Pancreas (tissue), 10 donors: Measurements from ENCODE around the gene IWS1. TPM values are rescaled to one million over a fixed set of nuclear protein-coding genes. Genes with fewer than 3 reads are reported as not detected.

ENCODE experiments used
- ATAC-seq, 4 donors: fragments of 200-7000 bp; cut with Tn5 transposase; one replicate each; pipeline versions ENCODE4 v1.8.0 to v1.9.1; 2020; ENCODE audit warnings: mild to moderate bottlenecking in 4 of 4, moderate library complexity in 4 of 4
- DNase-seq, 6 donors: peaks; one replicate each; pipeline ENCODE4 v3.0.0-alpha.2; 2020
- FAIRE-seq: peaks from 2 replicates; lab custom pipeline; 2012; peaks lifted over from hg19 to GRCh38; lab: Jason Lieb, UNC
- H3K27ac ChIP-seq, 4 donors: fragments of 200-600 bp; sonication (generic); 1 replicate in 3 of 4; 2 replicates in 1 of 4; pipeline versions ENCODE4 v1.5.0 to v1.8.0; 2020
- H3K27me3 ChIP-seq, 4 donors: fragments of 200-600 bp; one replicate each; pipeline ENCODE4 v1.8.0; 2021
- H3K36me3 ChIP-seq, 3 donors: fragments of 200-600 bp; sonication (generic) in 1 of 3; one replicate each; pipeline versions ENCODE4 v1.5.0 to v1.8.0; 2020 to 2021
- H3K4me1 ChIP-seq, 3 donors: fragments of 200-600 bp; one replicate each; pipeline ENCODE4 v1.8.0; 2021
- H3K4me3 ChIP-seq, 4 donors: fragments of 200-600 bp; sonication (generic) in 2 of 4; one replicate each; pipeline versions ENCODE4 v1.5.0 to v1.8.0; 2020 to 2021
- H3K9me3 ChIP-seq, 4 donors: fragments of 200-600 bp; one replicate each; pipeline ENCODE4 v1.8.0; 2021
- WGBS, 2 donors: extraction: QIAGEN DNeasy Blood & Tissue Kit; methylation state at CpG; one replicate each; pipeline ENCODE4 v1.1.7; 2013; 5-methylcytosine and 5-hydroxymethylcytosine counted together
- intact Hi-C, 3 donors: fragments of 100-400 bp; cut with DNase I; formaldehyde crosslinking; loops; one replicate each; pipeline versions ENCODE4 v1.11.1 to v1.14.2; 2022
- polyA plus RNA-seq, 2 donors: library from polyadenylated mRNA; stranded (reverse); fragments of 200-250 nt; gene quantifications; one replicate each; pipeline ENCODE4 v1.2.3, GENCODE V29; 2013
- total RNA-seq, 6 donors: library from RNA; stranded (reverse); fragmentation: NEBNext Ultra II Directional in 4 of 6; extraction: Animal tissue kit (Norgen Biotek cat#: 25700) in 4 of 6; gene quantifications; one replicate each; pipeline versions ENCODE4 v1.2.1 to v1.2.4, GENCODE V29; 2021 to 2023
- TF ChIP-seq, protein P1 (sequence below), 4 donors: fragments of 200-600 bp; sonication (generic) in 3 of 4; IDR thresholded peaks; one replicate each; pipeline versions ENCODE4 v1.5.0 to v1.8.0; 2021; ENCODE audit warnings: antibody characterized with exemption in 4 of 4
- donor health status: healthy with polysubstance abuse.
- donor health status: DM: no; HTN: no; CAD: no; lungs with moderate emphysema.
- donor health status: DM: no; HTN: no; CAD: no.
- donor health status: control.
- donor health status: control.
- donor health status: Bipolar disorder and iron deficiency.
- donor health status: DM: yes; HTN: yes; CAD: no.
- donor health status: DM: no; HTN: no; CAD: no.
- donor health status: DM: no; HTN: no; CAD: no.
- donor health status: DM: yes; HTN: yes; CAD: no.

IWS1 gene
- total and polyA plus RNA-seq, 8 donors: 9.7 to 22.3 (median 13.9) TPM

GRCh38 chr2:127486247-127487058 lies 39.8 kb downstream of the IWS1 start:
- TF ChIP-seq, protein P1, sequence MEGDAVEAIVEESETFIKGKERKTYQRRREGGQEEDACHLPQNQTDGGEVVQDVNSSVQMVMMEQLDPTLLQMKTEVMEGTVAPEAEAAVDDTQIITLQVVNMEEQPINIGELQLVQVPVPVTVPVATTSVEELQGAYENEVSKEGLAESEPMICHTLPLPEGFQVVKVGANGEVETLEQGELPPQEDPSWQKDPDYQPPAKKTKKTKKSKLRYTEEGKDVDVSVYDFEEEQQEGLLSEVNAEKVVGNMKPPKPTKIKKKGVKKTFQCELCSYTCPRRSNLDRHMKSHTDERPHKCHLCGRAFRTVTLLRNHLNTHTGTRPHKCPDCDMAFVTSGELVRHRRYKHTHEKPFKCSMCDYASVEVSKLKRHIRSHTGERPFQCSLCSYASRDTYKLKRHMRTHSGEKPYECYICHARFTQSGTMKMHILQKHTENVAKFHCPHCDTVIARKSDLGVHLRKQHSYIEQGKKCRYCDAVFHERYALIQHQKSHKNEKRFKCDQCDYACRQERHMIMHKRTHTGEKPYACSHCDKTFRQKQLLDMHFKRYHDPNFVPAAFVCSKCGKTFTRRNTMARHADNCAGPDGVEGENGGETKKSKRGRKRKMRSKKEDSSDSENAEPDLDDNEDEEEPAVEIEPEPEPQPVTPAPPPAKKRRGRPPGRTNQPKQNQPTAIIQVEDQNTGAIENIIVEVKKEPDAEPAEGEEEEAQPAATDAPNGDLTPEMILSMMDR (IDR thresholded peaks at IDR 0.05): no peak
- FAIRE-seq (no peak), DNase-seq (no peak), ATAC-seq (no peak)
- intact Hi-C loops: loop anchor here in 2 of 3 donors (10.0 kb wide), 2 partner anchors 162 to 172 kb away; no protein-coding TSS in a partner anchor
- Histone ChIP-seq H3K9me3 (no peaks in the 10 kb centered on the region), H3K27ac (no peak overlapping the region), H3K27me3 (no peaks in the 10 kb centered on the region), H3K36me3 (peaks cover 0 to 56% (median 48%) of the 10 kb centered on the region in 3 donors), H3K4me3 (no peak overlapping the region), H3K4me1 (no peaks in the 10 kb centered on the region)
- 92% methylated on average over 8 of the region's 8 CpGs for WGBS, 2 donors

- no peaks in the 10 kb centered on the region for H3K4me1 ChIP-seq
- ATAC-seq (no peak), DNase-seq (no peak), FAIRE-seq (no peak)
- no peaks in the 10 kb centered on the region for H3K9me3 ChIP-seq
- no peak overlapping the region for H3K4me3 ChIP-seq
- WGBS, 2 donors: 81 to 86% methylated on average over 5 of the region's 5 CpGs
- intact Hi-C loops: loop anchor here in 2 of 3 donors (10.0 kb wide), 2 partner anchors 161 to 171 kb away; no protein-coding TSS in a partner anchor
- TF ChIP-seq, protein P1 (IDR thresholded peaks at IDR 0.05): no peak
- no peaks in the 10 kb centered on the region for H3K27me3 ChIP-seq
- no peak overlapping the region for H3K27ac ChIP-seq
- H3K36me3 ChIP-seq: peaks cover 0 to 56% (median 49%) of the 10 kb centered on the region in 3 donors
These were observed 40.6 kb downstream of the IWS1 start for GRCh38 chr2:127485694-127486071.

- intact Hi-C loops: loop anchor here in 2 of 3 donors (10.0 kb wide), 2 partner anchors 160 to 170 kb away; no protein-coding TSS in a partner anchor
- DNase-seq (no peak), FAIRE-seq (no peak), ATAC-seq (no peak)
- TF ChIP-seq, protein P1 (IDR thresholded peaks at IDR 0.05): no peak
- no peak overlapping the region for H3K27ac ChIP-seq
- no peaks in the 10 kb centered on the region for H3K9me3 ChIP-seq
- H3K27me3 ChIP-seq: no peaks in the 10 kb centered on the region
- H3K4me3 ChIP-seq: no peak overlapping the region
- peaks cover 0 to 55% (median 50%) of the 10 kb centered on the region in 3 donors for H3K36me3 ChIP-seq
- no peaks in the 10 kb centered on the region for H3K4me1 ChIP-seq
- WGBS, 2 donors: 70 to 76% methylated on average over 5 of the region's 5 CpGs
These were observed 41.1 kb downstream of the IWS1 start for GRCh38 chr2:127485051-127485693.

DNA sequence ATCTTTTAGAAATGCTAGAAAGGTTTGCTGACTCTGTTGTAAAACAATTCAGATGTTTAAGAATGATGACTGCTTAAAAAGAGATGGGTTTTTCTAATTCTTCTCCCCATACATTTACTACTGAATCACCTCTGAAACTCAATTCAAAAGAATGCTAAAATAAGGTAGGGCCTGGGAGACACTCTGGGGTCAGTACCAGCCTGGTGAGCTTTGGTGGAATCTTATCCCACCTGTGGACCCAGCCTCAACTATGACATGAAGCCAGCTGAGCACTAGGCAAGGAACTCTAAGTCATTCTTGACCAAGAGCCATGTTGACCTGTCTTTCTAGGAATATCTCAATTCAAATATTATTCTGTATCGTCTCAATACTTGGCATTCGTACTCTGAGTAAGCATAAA lies 44.3 kb downstream of the IWS1 start:
- intact Hi-C loops: loop anchor here in 2 of 3 donors (10.0 kb wide), 2 partner anchors 157 to 167 kb away; no protein-coding TSS in a partner anchor
- no peaks in the 10 kb centered on the region for H3K9me3 ChIP-seq
- WGBS, 2 donors: 37 to 38% methylated on average over 2 of the region's 2 CpGs
- H3K27me3 ChIP-seq: no peaks in the 10 kb centered on the region
- no peak for DNase-seq
- peaks cover 0 to 31% (median 25%) of the 10 kb centered on the region in 3 donors for H3K36me3 ChIP-seq
- H3K4me1 ChIP-seq: no peaks in the 10 kb centered on the region
- H3K4me3 ChIP-seq: no peak overlapping the region
- no peak for FAIRE-seq
- ATAC-seq: no peak
- H3K27ac ChIP-seq: no peak overlapping the region
- TF ChIP-seq, protein P1 (IDR thresholded peaks at IDR 0.05): no peak
